ENCODE data around the gene EHD1. TPM values are rescaled to one million over a fixed set of nuclear protein-coding genes. Genes with fewer than 3 reads are reported as not detected.
A peak's percentile ranks its signal among the peaks of the same experiment; 100 is the strongest.

Gene EHD1
- polyA plus RNA-seq, 1 donor (not counting 4 experiments of a cell fraction or from before 2014, with no cell fraction given): 73.9 TPM

- Histone ChIP-seq H3K9me1 (ENCODE audit: control insufficient read depth, extremely low read depth, insufficient read depth, low read length) (no peaks in the 10 kb centered on the region), H3K36me3 (ENCODE audit: control insufficient read depth in 2 of 2, extremely low read depth in 1 of 2, insufficient read depth in 2 of 2, low read length in 2 of 2) (peaks cover 17 to 64% of the 10 kb centered on the region in 2 experiments), H3K4me2 (ENCODE audit: control insufficient read depth, extremely low read depth, insufficient read depth, low read depth, low read length) (no peak overlapping the region), H3K79me2 (ENCODE audit: control insufficient read depth, insufficient read depth, low read length) (peaks cover 28% of the 10 kb centered on the region), H4K20me1 (ENCODE audit: control insufficient read depth, extremely low read depth, insufficient read depth, low read length) (no peaks in the 10 kb centered on the region), H3K9ac (ENCODE audit: control insufficient read depth, extremely low read depth, insufficient read depth, low read length) (no peak overlapping the region), H3K9me3 (ENCODE audit: control insufficient read depth, low read depth, low read length) (no peaks in the 10 kb centered on the region), H3K27ac (ENCODE audit: control insufficient read depth, insufficient read depth, low read length) (peak overlapping the region; percentile 88), H2AFZ (ENCODE audit: control insufficient read depth, low read length) (no peak overlapping the region), H3K27me3 (ENCODE audit: control insufficient read depth, extremely low read depth, insufficient read depth, low read length) (no peaks in the 10 kb centered on the region), H3K4me1 (ENCODE audit: control insufficient read depth, extremely low read depth, insufficient read depth, low read length) (peaks cover 51% of the 10 kb centered on the region), H3K4me3 (ENCODE audit: control insufficient read depth in 2 of 3, extremely low read depth in 1 of 3, insufficient read depth in 2 of 3, low read depth in 1 of 3, low read length in 3 of 3) (no peak overlapping the region)
- TF ChIP-seq CTCF (optimal IDR thresholded peaks at IDR 0.05 in 1 of 3, IDR thresholded peaks at IDR 0.05 in 1 of 3, conservative IDR thresholded peaks at IDR 0.05 in 1 of 3; ENCODE audit: extremely low read depth in 1 of 3, insufficient read depth in 2 of 3, low read length in 3 of 3): no peak
- no peak for FAIRE-seq
- dilution Hi-C loops (cut with MboI; ENCODE audit: extremely low pct_ligation_motif_present, low sequenced_read_pairs): no loop called here
- no peak for DNase-seq (ENCODE audit: low read depth, low spot score)
Observed at GRCh38 chr11:64854157-64854533, 24.3 kb downstream of the EHD1 start.

- H3K27me3 ChIP-seq (ENCODE audit: control insufficient read depth, extremely low read depth, insufficient read depth, low read length): no peaks in the 10 kb centered on the region
- H3K4me1 ChIP-seq (ENCODE audit: control insufficient read depth, extremely low read depth, insufficient read depth, low read length): peaks cover 55% of the 10 kb centered on the region
- H3K36me3 ChIP-seq (ENCODE audit: control insufficient read depth in 2 of 2, extremely low read depth in 1 of 2, insufficient read depth in 2 of 2, low read length in 2 of 2): peaks cover 14 to 60% of the 10 kb centered on the region in 2 experiments
- no peaks in the 10 kb centered on the region for H4K20me1 ChIP-seq (ENCODE audit: control insufficient read depth, extremely low read depth, insufficient read depth, low read length)
- H3K4me2 ChIP-seq (ENCODE audit: control insufficient read depth, extremely low read depth, insufficient read depth, low read depth, low read length): no peak overlapping the region
- dilution Hi-C loops (cut with MboI; ENCODE audit: extremely low pct_ligation_motif_present, low sequenced_read_pairs): no loop called here
- FAIRE-seq: no peak
- H2AFZ ChIP-seq (ENCODE audit: control insufficient read depth, low read length): no peak overlapping the region
- H3K4me3 ChIP-seq (ENCODE audit: control insufficient read depth in 2 of 3, extremely low read depth in 1 of 3, insufficient read depth in 2 of 3, low read depth in 1 of 3, low read length in 3 of 3): no peak overlapping the region
- H3K27ac ChIP-seq (ENCODE audit: control insufficient read depth, insufficient read depth, low read length): no peak overlapping the region
- TF ChIP-seq EZH2 (IDR thresholded peaks at IDR 0.05; ENCODE audit: low read length) (no peak), CTCF (optimal IDR thresholded peaks at IDR 0.05 in 1 of 3, IDR thresholded peaks at IDR 0.05 in 1 of 3, conservative IDR thresholded peaks at IDR 0.05 in 1 of 3; ENCODE audit: extremely low read depth in 1 of 3, insufficient read depth in 2 of 3, low read length in 3 of 3) (no peak)
- no peaks in the 10 kb centered on the region for H3K9me1 ChIP-seq (ENCODE audit: control insufficient read depth, extremely low read depth, insufficient read depth, low read length)
- no peak for DNase-seq (ENCODE audit: low read depth, low spot score)
- no peaks in the 10 kb centered on the region for H3K9me3 ChIP-seq (ENCODE audit: control insufficient read depth, low read depth, low read length)
- H3K79me2 ChIP-seq (ENCODE audit: control insufficient read depth, insufficient read depth, low read length): peaks cover 25% of the 10 kb centered on the region
- no peak overlapping the region for H3K9ac ChIP-seq (ENCODE audit: control insufficient read depth, extremely low read depth, insufficient read depth, low read length)
Observed at GRCh38 chr11:64853709-64854108, 24.7 kb downstream of the EHD1 start.
